Heart right ventricle (tissue), 16 donors: ENCODE measurements around the gene TEX28. TPM values are rescaled to one million over a fixed set of nuclear protein-coding genes. Genes with fewer than 3 reads are reported as not detected.

ENCODE experiments used
- ATAC-seq, 8 donors: fragments of 200-7000 bp; cut with Tn5 transposase; one replicate each; pipeline ENCODE4 v1.9.1; 2020; ENCODE audit warnings: mild to moderate bottlenecking in 8 of 8, moderate library complexity in 8 of 8, moderate number of reproducible peaks in 1 of 8
- DNase-seq, 2 donors: peaks; one replicate each; pipeline ENCODE4 v3.0.0-alpha.2; 2020
- H3K27ac ChIP-seq, 10 donors: fragments of 200-600 bp; sonication (generic) in 2 of 10; one replicate each; pipeline versions ENCODE4 v1.5.0 to v1.8.0; 2020 to 2022; ENCODE audit warnings: mild to moderate bottlenecking in 3 of 10
- H3K27me3 ChIP-seq, 7 donors: fragments of 200-600 bp; one replicate each; pipeline ENCODE4 v1.8.0; 2021 to 2022; ENCODE audit warnings: mild to moderate bottlenecking in 2 of 7
- H3K36me3 ChIP-seq, 9 donors: fragments of 200-600 bp; sonication (generic) in 1 of 9; one replicate each; pipeline versions ENCODE4 v1.5.0 to v1.8.0; 2020 to 2022; ENCODE audit warnings: mild to moderate bottlenecking in 2 of 9
- H3K4me1 ChIP-seq, 9 donors: fragments of 200-600 bp; sonication (generic) in 1 of 9; one replicate each; pipeline versions ENCODE4 v1.5.0 to v1.8.0; 2020 to 2022; ENCODE audit warnings: mild to moderate bottlenecking in 4 of 9
- H3K4me3 ChIP-seq, 10 donors: fragments of 200-600 bp; sonication (generic) in 2 of 10; one replicate each; pipeline versions ENCODE4 v1.5.0 to v1.8.0; 2020 to 2022; ENCODE audit warnings: mild to moderate bottlenecking in 7 of 10, moderate library complexity in 2 of 10
- H3K9me3 ChIP-seq, 11 donors: fragments of 200-600 bp in 10 of 11; sonication (generic) in 2 of 11; one replicate each; pipeline versions ENCODE4 v1.5.0 to v1.8.0; 2013 to 2022; ENCODE audit warnings: mild to moderate bottlenecking in 2 of 11, control low read depth in 1 of 11, moderate library complexity in 1 of 11
- CTCF ChIP-seq, 9 donors: fragments of 200-600 bp; sonication (generic) in 2 of 9; IDR thresholded peaks; one replicate each; pipeline versions ENCODE4 v1.5.0 to v1.8.0; 2021 to 2022; ENCODE audit warnings: antibody characterized with exemption in 9 of 9, mild to moderate bottlenecking in 5 of 9, moderate library complexity in 1 of 9
- WGBS, 2 donors: extraction: QIAGEN DNeasy Blood & Tissue Kit; methylation state at CpG; one replicate each; pipeline ENCODE4 v1.1.7; 2013; ENCODE audit warnings: inconsistent platforms in 1 of 2; 5-methylcytosine and 5-hydroxymethylcytosine counted together
- intact Hi-C, 10 donors: fragments of 100-400 bp; cut with DNase I; formaldehyde crosslinking; loops; one replicate each; pipeline versions ENCODE4 v1.11.1 to v1.14.2; 2022
- polyA plus RNA-seq, 2 donors: library from polyadenylated mRNA; stranded (reverse); fragments of 200-250 nt; gene quantifications; one replicate each; pipeline ENCODE4 v1.2.3, GENCODE V29; 2013
- total RNA-seq, 10 donors: library from RNA; stranded (reverse); fragmentation: NEBNext Ultra II Directional in 3 of 10; extraction: Animal tissue kit (Norgen Biotek cat#: 25700) in 3 of 10; gene quantifications; one replicate each; pipeline versions ENCODE4 v1.2.1 to v1.2.4, GENCODE V29; 2021 to 2023
- donor health status: Arrhythmogenic right ventricular cardiomyopathy.
- donor health status: ischemic (EF 13 %, LVEDD 7.1; RV severe dilation, severe dysfunction).
- donor health status: healthy with polysubstance abuse.
- donor health status: DM: no; HTN: yes; CAD: no.
- donor health status: DM: no; HTN: no; CAD: no.
- donor health status: ischemic (EF 25% LVEDD 6.9; RV normal size, moderate dysfunction).
- donor health status: ischemic (EF 25% LVEDD 5.7; RV mildly dilated, moderate dysfunction).
- donor health status: healthy.
- donor health status: DM: yes; HTN: yes; CAD: no.
- donor health status: Ischemic cardiomyopathy.
- donor health status: ischemic (EF 35%, LVEDD 5.7; RV mildly dilated, moderate dysfunction).
- donor health status: nonischemic (EF 11% LVEDD 7.7; RV severe dilation, severe dysfunction).
- donor health status: DM: yes; HTN: yes; CAD: no.
- donor health status: PGD.
- donor health status: ischemic (EF 29% LVEDD 5.4; RV normal size, mild dysfunction).
- donor health status: nonischemic (EF 23%, LVEDD 6.1; RV moderate dilation, normal function).

The TEX28 gene
- total and polyA plus RNA-seq, 12 donors: not detected

GRCh38 chrX:154333837-154334271 is 38.9 kb upstream of the TEX28 start:
- H3K27me3 ChIP-seq: peaks cover 0 to 27% (median 0%) of the 10 kb centered on the region in 7 donors
- no peak for DNase-seq
- 73 to 76% methylated on average over 6 of the region's 6 CpGs for WGBS, 2 donors

GRCh38 chrX:154333116-154333515 is 38.2 kb upstream of the TEX28 start:
- Histone ChIP-seq H3K9me3 (no peaks in the 10 kb centered on the region), H3K27me3 (peaks cover 0 to 27% (median 0%) of the 10 kb centered on the region in 7 donors), H3K4me3 (no peak overlapping the region), H3K4me1 (peaks cover 0 to 18% (median 0%) of the 10 kb centered on the region in 9 donors), H3K36me3 (no peaks in the 10 kb centered on the region), H3K27ac (no peak overlapping the region)
- 93 to 98% methylated on average over 9 of the region's 9 CpGs for WGBS, 2 donors
- ATAC-seq: no peak
- intact Hi-C loops: no loop called here
- TF ChIP-seq CTCF (IDR thresholded peaks at IDR 0.05): no peak
- DNase-seq: no peak

More at GRCh38 chrX:154333837-154334271, 38.9 kb upstream of the TEX28 start:
- Histone ChIP-seq H3K27ac (peak overlapping the region in 1 of 10 donors; percentile 56), H3K36me3 (no peaks in the 10 kb centered on the region), H3K4me3 (no peak overlapping the region), H3K9me3 (no peaks in the 10 kb centered on the region), H3K4me1 (peaks cover 0 to 18% (median 0%) of the 10 kb centered on the region in 9 donors)
- no peak for TF ChIP-seq CTCF (IDR thresholded peaks at IDR 0.05)
- intact Hi-C loops: no loop called here
- no peak for ATAC-seq

GRCh38 chrX:154332561-154332960 is 37.6 kb upstream of the TEX28 start:
- peaks cover 0 to 30% (median 0%) of the 10 kb centered on the region in 7 donors for H3K27me3 ChIP-seq
- peak in 1 of 8 donors; percentile 9 for ATAC-seq
- no peaks in the 10 kb centered on the region for H3K36me3 ChIP-seq
- no peak for TF ChIP-seq CTCF (IDR thresholded peaks at IDR 0.05)
- peaks cover 0 to 22% (median 3%) of the 10 kb centered on the region in 9 donors for H3K4me1 ChIP-seq
- H3K27ac ChIP-seq: no peak overlapping the region
- no peak for DNase-seq
- intact Hi-C loops: no loop called here
- H3K9me3 ChIP-seq: no peaks in the 10 kb centered on the region
- WGBS, 2 donors: 93 to 95% methylated on average over 19 to 29 of the region's 29 CpGs
- no peak overlapping the region for H3K4me3 ChIP-seq

- ATAC-seq (no peak), DNase-seq (no peak)
- 65 to 69% methylated on average over 10 of the region's 10 CpGs for WGBS, 2 donors
- H3K4me1 ChIP-seq: peaks cover 0 to 31% (median 14%) of the 10 kb centered on the region in 9 donors
- intact Hi-C loops: no loop called here
- no peaks in the 10 kb centered on the region for H3K9me3 ChIP-seq
- no peak overlapping the region for H3K4me3 ChIP-seq
- H3K36me3 ChIP-seq: no peaks in the 10 kb centered on the region
- H3K27me3 ChIP-seq: peaks cover 0 to 62% (median 0%) of the 10 kb centered on the region in 7 donors
- TF ChIP-seq CTCF (IDR thresholded peaks at IDR 0.05): no peak
- no peak overlapping the region for H3K27ac ChIP-seq
Observed at GRCh38 chrX:154329294-154329693, 34.4 kb upstream of the TEX28 start.
